ENCODE data around the gene UQCC3. TPM values are rescaled to one million over a fixed set of nuclear protein-coding genes. Genes with fewer than 3 reads are reported as not detected.

Gene UQCC3
- total and polyA plus RNA-seq, 9 of the 15 experiments (the other 6 are each of a cell fraction or from before 2014, with no cell fraction given) = 3.3 to 44.3 (median 8.0) TPM

DNA sequence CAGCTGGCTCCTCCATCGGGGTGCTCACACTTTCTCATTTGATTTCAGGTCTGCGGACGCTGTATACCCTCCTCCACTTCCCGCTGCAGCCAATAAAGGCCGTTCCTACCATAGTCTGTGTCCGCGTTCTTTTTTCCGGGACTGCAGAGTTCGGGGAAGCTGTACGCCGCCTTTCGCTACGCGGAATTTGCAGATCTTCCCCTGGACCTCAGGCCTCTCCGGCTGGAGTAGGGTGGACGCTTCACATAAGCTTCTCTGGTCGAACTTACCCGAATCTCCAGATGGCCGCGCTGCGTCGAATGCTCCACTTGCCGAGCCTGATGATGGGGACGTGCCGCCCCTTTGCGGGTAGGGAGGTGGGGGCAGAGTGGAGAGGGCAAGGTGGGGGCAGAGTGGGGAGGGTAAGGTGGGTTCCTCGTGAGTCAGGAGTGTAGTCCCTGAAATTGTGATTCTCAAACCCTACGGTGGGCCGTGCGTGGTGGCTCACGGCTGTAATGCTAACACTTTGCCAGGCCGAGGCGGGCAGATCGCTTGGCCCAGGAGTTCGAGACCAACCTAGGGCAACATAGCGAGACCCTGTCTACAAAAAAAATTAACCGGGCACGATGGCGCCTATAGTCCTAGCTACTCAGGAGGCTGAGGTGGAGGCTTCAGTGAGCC, 5.7 kb upstream of the UQCC3 start:
- H3K79me2 ChIP-seq (ENCODE audit: control insufficient read depth, insufficient read depth, low read length) = peaks cover 81% of the 10 kb centered on the region
- H3K27me3 ChIP-seq (ENCODE audit: control insufficient read depth in 2 of 2, insufficient read depth in 2 of 2, low read length in 2 of 2) = no peaks in the 10 kb centered on the region
- H3K4me2 ChIP-seq (ENCODE audit: insufficient read depth, low read length) = peak overlapping the region; percentile 97
- H3K4me3 ChIP-seq = peak overlapping the region; percentile 73
- peaks cover 7% of the 10 kb centered on the region; the same call in 1 of the 2 replicates for H4K20me1 ChIP-seq (replicated peaks; ENCODE audit: control insufficient read depth, insufficient read depth, low read length)
- POLR2A ChIA-PET = interaction anchor here (0.5 to 8.8 kb wide), 57 partner anchors 9 to 1072 kb away, joined by 3 to 161 read pairs (median 5); partner anchors contain the start of genes B3GAT3, EEF1G, EML3 and GANAB
- peak; percentile 32 for ATAC-seq
- H3K27ac ChIP-seq (ENCODE audit: extremely low read depth, low read depth, low read length) = peak overlapping the region; percentile 72
- WGBS (ENCODE audit: insufficient coverage, low coverage, missing lambda C conversion rate) = under 1% methylated on average over 33 of the region's 39 CpGs
- in situ Hi-C loops (cut with MboI) (no loop called here), intact Hi-C loops (cut with micrococcal nuclease) (loop anchor here (2.0 to 5.0 kb wide), 2 partner anchors 19 to 177 kb away; partner anchors contain the start of gene GANAB)
- peaks cover 55% of the 10 kb centered on the region for H3K36me3 ChIP-seq (ENCODE audit: control insufficient read depth, insufficient read depth, low read length)
- peak overlapping the region; percentile 85 to 100 for H3K9ac ChIP-seq (ENCODE audit: insufficient read depth in 1 of 2, low read depth in 2 of 2, low read length in 2 of 2)
- peak; percentile 47 to 75 (median 66) for DNase-seq (ENCODE audit: extremely low read depth in 1 of 4, low spot score in 3 of 4)
- CTCF ChIA-PET (ENCODE audit: low intra/inter-chr PET ratio) = interaction anchor here (0.7 kb wide), 1 partner anchor 35 kb away, joined by 3 read pairs; no protein-coding TSS in a partner anchor
- peaks cover 19 to 41% of the 10 kb centered on the region in 2 experiments; a peak in 4 of 5 replicates for H3K4me1 ChIP-seq (replicated peaks in 1 of 2; ENCODE audit: control insufficient read depth in 2 of 2, insufficient read depth in 2 of 2, low read length in 2 of 2)
- no peak overlapping the region for H2AFZ ChIP-seq (ENCODE audit: low read depth, low read length)
- H3K9me1 ChIP-seq (ENCODE audit: control insufficient read depth, insufficient read depth, low read length) = no peaks in the 10 kb centered on the region
- no TSS peak for BruUV-seq (replicated peaks)
- H3K9me3 ChIP-seq (replicated peaks; ENCODE audit: control insufficient read depth, insufficient read depth, low read depth, low read length) = no peaks in the 10 kb centered on the region
- no peak for FAIRE-seq
- TF ChIP-seq, protein P1, sequence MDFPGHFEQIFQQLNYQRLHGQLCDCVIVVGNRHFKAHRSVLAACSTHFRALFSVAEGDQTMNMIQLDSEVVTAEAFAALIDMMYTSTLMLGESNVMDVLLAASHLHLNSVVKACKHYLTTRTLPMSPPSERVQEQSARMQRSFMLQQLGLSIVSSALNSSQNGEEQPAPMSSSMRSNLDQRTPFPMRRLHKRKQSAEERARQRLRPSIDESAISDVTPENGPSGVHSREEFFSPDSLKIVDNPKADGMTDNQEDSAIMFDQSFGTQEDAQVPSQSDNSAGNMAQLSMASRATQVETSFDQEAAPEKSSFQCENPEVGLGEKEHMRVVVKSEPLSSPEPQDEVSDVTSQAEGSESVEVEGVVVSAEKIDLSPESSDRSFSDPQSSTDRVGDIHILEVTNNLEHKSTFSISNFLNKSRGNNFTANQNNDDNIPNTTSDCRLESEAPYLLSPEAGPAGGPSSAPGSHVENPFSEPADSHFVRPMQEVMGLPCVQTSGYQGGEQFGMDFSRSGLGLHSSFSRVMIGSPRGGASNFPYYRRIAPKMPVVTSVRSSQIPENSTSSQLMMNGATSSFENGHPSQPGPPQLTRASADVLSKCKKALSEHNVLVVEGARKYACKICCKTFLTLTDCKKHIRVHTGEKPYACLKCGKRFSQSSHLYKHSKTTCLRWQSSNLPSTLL (IDR thresholded peaks at IDR 0.05) = no peak
- TF ChIP-seq RBM22 (IDR thresholded peaks at IDR 0.05; ENCODE audit: low read depth, low read length, poor library complexity, severe bottlenecking) (no peak), HLTF (IDR thresholded peaks at IDR 0.05) (no peak), DMBX1 (CRISPR knock-in tag; IDR thresholded peaks at IDR 0.05; ENCODE audit: borderline replicate concordance) (no peak), NKRF (IDR thresholded peaks at IDR 0.05; ENCODE audit: borderline replicate concordance) (peak; percentile 32; the same call in 1 of the 2 replicates), MLLT1 (IDR thresholded peaks at IDR 0.05) (peak in 1 of 2 experiments; percentile 51; a peak in 1 of 4 replicates), ZNF431 (CRISPR knock-in tag; IDR thresholded peaks at IDR 0.05) (no peak), ZC3H4 (CRISPR knock-in tag; IDR thresholded peaks at IDR 0.05; ENCODE audit: borderline replicate concordance) (no peak), RBBP5 (IDR thresholded peaks at IDR 0.05; ENCODE audit: borderline replicate concordance, insufficient read depth, low read length, poor library complexity, severe bottlenecking) (no peak), ZFP30 (CRISPR knock-in tag; IDR thresholded peaks at IDR 0.05; ENCODE audit: borderline replicate concordance) (no peak), CCNT2 (IDR thresholded peaks at IDR 0.05; ENCODE audit: borderline replicate concordance, extremely low read depth, insufficient read length, low read depth, low read length) (no peak), SNAPC5 (CRISPR knock-in tag; IDR thresholded peaks at IDR 0.05) (no peak), KDM5B (IDR thresholded peaks at IDR 0.05; ENCODE audit: insufficient replicate concordance, low read depth, low read length) (peak; percentile 82), MBD2 (IDR thresholded peaks at IDR 0.05; ENCODE audit: borderline replicate concordance, low read depth) (no peak)
